ENCODE results near the gene LAMC3. TPM values are rescaled to one million over a fixed set of nuclear protein-coding genes. Genes with fewer than 3 reads are reported as not detected.

LAMC3 gene
- total RNA-seq, 2 experiments from 2014 or later = 0.19 to 2.2 TPM

DNA sequence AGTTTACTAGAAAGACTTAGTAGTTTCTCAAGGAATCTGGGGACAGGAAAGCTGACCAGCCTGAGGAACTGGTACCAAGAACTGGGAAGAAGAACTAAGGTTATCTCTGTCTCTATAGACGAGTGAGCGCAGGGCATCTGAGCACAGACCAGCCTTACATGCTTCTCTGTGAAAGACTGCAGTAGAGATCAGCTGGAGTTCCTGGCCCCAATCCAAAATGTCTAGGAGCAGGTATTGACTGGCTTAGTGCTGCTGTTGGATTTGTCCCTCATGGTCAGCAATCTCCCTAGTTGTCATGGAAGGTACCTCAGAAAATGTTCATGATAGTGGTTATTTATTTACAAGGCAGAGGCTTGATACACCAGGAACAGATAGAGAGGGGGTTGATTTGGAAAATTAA, 129.7 kb downstream of the LAMC3 start:
- H3K27ac ChIP-seq (ENCODE audit: low read depth, low read length, poor library complexity, severe bottlenecking) = no peak overlapping the region
- peaks cover 99% of the 10 kb centered on the region for H3K36me3 ChIP-seq (ENCODE audit: insufficient read depth, low read length)
- no peak overlapping the region for H3K4me2 ChIP-seq (ENCODE audit: low read length)
- BruUV-seq (replicated peaks) = no TSS peak
- no peaks in the 10 kb centered on the region for H3K4me1 ChIP-seq (ENCODE audit: insufficient read depth, low read length, poor library complexity, severe bottlenecking)
- POLR2A ChIA-PET = interaction anchor here (0.6 kb wide), 1 partner anchor 61 kb away, joined by 4 read pairs; no protein-coding TSS in a partner anchor
- no peaks in the 10 kb centered on the region for H3K9me3 ChIP-seq (ENCODE audit: low read length)
- CTCF ChIA-PET (ENCODE audit: unreplicated experiment) = interaction anchor here (0.6 kb wide), 2 partner anchors 13 to 32 kb away, joined by 3 read pairs; partner anchors contain the start of gene NUP214
- no peak for DNase-seq (ENCODE audit: low spot score)
- H2AFZ ChIP-seq (ENCODE audit: low read length) = no peak overlapping the region
- no peak for TF ChIP-seq EZH2phosphoT487 (IDR thresholded peaks at IDR 0.05; ENCODE audit: borderline replicate concordance, low read depth, low read length)
- TF ChIP-seq, protein P1, sequence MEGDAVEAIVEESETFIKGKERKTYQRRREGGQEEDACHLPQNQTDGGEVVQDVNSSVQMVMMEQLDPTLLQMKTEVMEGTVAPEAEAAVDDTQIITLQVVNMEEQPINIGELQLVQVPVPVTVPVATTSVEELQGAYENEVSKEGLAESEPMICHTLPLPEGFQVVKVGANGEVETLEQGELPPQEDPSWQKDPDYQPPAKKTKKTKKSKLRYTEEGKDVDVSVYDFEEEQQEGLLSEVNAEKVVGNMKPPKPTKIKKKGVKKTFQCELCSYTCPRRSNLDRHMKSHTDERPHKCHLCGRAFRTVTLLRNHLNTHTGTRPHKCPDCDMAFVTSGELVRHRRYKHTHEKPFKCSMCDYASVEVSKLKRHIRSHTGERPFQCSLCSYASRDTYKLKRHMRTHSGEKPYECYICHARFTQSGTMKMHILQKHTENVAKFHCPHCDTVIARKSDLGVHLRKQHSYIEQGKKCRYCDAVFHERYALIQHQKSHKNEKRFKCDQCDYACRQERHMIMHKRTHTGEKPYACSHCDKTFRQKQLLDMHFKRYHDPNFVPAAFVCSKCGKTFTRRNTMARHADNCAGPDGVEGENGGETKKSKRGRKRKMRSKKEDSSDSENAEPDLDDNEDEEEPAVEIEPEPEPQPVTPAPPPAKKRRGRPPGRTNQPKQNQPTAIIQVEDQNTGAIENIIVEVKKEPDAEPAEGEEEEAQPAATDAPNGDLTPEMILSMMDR (conservative IDR thresholded peaks at IDR 0.05; ENCODE audit: low read length) = no peak
- no peak overlapping the region for H3K4me3 ChIP-seq (ENCODE audit: low read depth, low read length, poor library complexity, severe bottlenecking)
- H3K9me2 ChIP-seq (ENCODE audit: insufficient read depth, low read length) = no peaks in the 10 kb centered on the region
- H4K20me1 ChIP-seq (ENCODE audit: insufficient read depth, low read length) = no peaks in the 10 kb centered on the region
- H3K79me2 ChIP-seq (ENCODE audit: insufficient read depth, low read depth, low read length) = no peaks in the 10 kb centered on the region
- intact Hi-C loops (cut with micrococcal nuclease; ENCODE audit: unreplicated experiment) = no loop called here

- H3K27ac ChIP-seq (ENCODE audit: low read depth, low read length, poor library complexity, severe bottlenecking) = no peak overlapping the region
- H3K79me2 ChIP-seq (ENCODE audit: insufficient read depth, low read depth, low read length) = no peaks in the 10 kb centered on the region
- ChIA-PET POLR2A (no interaction called here), CTCF (ENCODE audit: unreplicated experiment) (interaction anchor here (1.3 kb wide), 1 partner anchor 41 kb away, joined by 3 read pairs; no protein-coding TSS in a partner anchor)
- no peaks in the 10 kb centered on the region for H3K4me1 ChIP-seq (ENCODE audit: insufficient read depth, low read length, poor library complexity, severe bottlenecking)
- no peak overlapping the region for H3K4me2 ChIP-seq (ENCODE audit: low read length)
- H4K20me1 ChIP-seq (ENCODE audit: insufficient read depth, low read length) = no peaks in the 10 kb centered on the region
- BruUV-seq (replicated peaks) = no TSS peak
- H2AFZ ChIP-seq (ENCODE audit: low read length) = no peak overlapping the region
- no peaks in the 10 kb centered on the region for H3K9me3 ChIP-seq (ENCODE audit: low read length)
- TF ChIP-seq, protein P1 (conservative IDR thresholded peaks at IDR 0.05; ENCODE audit: low read length) = no peak
- TF ChIP-seq EZH2phosphoT487 (IDR thresholded peaks at IDR 0.05; ENCODE audit: borderline replicate concordance, low read depth, low read length) = no peak
- intact Hi-C loops (cut with micrococcal nuclease; ENCODE audit: unreplicated experiment) = no loop called here
- DNase-seq (ENCODE audit: low spot score) = no peak
- peaks cover 99% of the 10 kb centered on the region for H3K36me3 ChIP-seq (ENCODE audit: insufficient read depth, low read length)
- H3K9me2 ChIP-seq (ENCODE audit: insufficient read depth, low read length) = no peaks in the 10 kb centered on the region
- no peak overlapping the region for H3K4me3 ChIP-seq (ENCODE audit: low read depth, low read length, poor library complexity, severe bottlenecking)
Measured at GRCh38 chr9:131140112-131140511, 131.1 kb downstream of the LAMC3 start.

GRCh38 chr9:131140550-131140949, 131.6 kb downstream of the LAMC3 start:
- no peaks in the 10 kb centered on the region for H3K79me2 ChIP-seq (ENCODE audit: insufficient read depth, low read depth, low read length)
- intact Hi-C loops (cut with micrococcal nuclease; ENCODE audit: unreplicated experiment) = no loop called here
- TF ChIP-seq EZH2phosphoT487 (IDR thresholded peaks at IDR 0.05; ENCODE audit: borderline replicate concordance, low read depth, low read length) = no peak
- no peak for DNase-seq (ENCODE audit: low spot score)
- no peaks in the 10 kb centered on the region for H3K9me3 ChIP-seq (ENCODE audit: low read length)
- no peak overlapping the region for H2AFZ ChIP-seq (ENCODE audit: low read length)
- POLR2A ChIA-PET = no interaction called here
- no peak overlapping the region for H3K4me2 ChIP-seq (ENCODE audit: low read length)
- BruUV-seq (replicated peaks) = no TSS peak
- no peak overlapping the region for H3K4me3 ChIP-seq (ENCODE audit: low read depth, low read length, poor library complexity, severe bottlenecking)
- H4K20me1 ChIP-seq (ENCODE audit: insufficient read depth, low read length) = no peaks in the 10 kb centered on the region
- H3K9me2 ChIP-seq (ENCODE audit: insufficient read depth, low read length) = no peaks in the 10 kb centered on the region
- CTCF ChIA-PET (ENCODE audit: unreplicated experiment) = interaction anchor here (1.3 kb wide), 1 partner anchor 41 kb away, joined by 3 read pairs; no protein-coding TSS in a partner anchor
- no peak overlapping the region for H3K27ac ChIP-seq (ENCODE audit: low read depth, low read length, poor library complexity, severe bottlenecking)
- H3K4me1 ChIP-seq (ENCODE audit: insufficient read depth, low read length, poor library complexity, severe bottlenecking) = no peaks in the 10 kb centered on the region
- peaks cover 99% of the 10 kb centered on the region for H3K36me3 ChIP-seq (ENCODE audit: insufficient read depth, low read length)
